UCSD-AML1 (cell line): Measurements from ENCODE around the gene GTSE1.
A peak's percentile ranks its signal among the peaks of the same experiment; 100 is the strongest.

Experiments
- DNase-seq: peaks from one replicate; lab custom pipeline; 2025; ENCODE audit not compliant: unreplicated experiment; lab: John Stamatoyannopoulos, UW

Gene GTSE1

DNA sequence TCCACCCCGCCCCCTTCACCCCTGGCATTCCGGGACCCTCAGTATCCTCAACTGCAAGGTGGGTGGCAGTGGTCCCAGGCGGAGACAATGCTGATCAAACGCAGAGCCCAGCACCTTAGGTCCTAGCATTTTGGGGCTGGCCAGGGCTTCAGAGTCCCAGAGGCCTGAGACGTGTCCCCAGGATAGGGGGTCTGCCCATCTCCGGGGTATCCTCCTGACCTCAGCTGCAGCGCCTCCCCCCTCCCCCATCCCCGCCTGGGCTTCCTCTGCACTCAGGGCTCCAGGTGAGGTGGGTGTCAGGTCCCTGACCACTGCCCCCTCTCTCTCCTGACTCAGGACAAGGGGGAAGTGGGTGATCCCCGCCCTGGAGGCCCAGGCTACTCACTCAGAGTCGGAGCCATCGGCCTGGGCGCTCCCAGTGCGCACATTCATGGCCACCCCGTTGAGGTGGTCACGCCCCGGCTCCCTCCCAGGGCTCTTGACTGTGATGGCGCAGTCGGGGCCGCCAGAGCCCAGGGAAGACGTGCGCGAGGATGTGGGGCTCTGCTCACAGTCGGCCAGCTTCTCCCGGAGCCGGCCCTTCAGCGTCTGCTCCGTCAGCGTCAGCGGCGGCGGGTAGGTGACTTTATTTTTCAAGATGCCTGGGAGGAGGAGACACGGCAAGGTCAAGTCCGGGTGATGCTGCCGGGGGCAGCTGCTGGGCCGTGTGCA lies 67.1 kb downstream of the GTSE1 start:
- no peak for DNase-seq

- no peak for DNase-seq
Measured at GRCh38 chr22:46364341-46365165, 67.9 kb downstream of the GTSE1 start.

GRCh38 chr22:46365166-46365624 lies 68.5 kb downstream of the GTSE1 start:
- DNase-seq: no peak

DNA sequence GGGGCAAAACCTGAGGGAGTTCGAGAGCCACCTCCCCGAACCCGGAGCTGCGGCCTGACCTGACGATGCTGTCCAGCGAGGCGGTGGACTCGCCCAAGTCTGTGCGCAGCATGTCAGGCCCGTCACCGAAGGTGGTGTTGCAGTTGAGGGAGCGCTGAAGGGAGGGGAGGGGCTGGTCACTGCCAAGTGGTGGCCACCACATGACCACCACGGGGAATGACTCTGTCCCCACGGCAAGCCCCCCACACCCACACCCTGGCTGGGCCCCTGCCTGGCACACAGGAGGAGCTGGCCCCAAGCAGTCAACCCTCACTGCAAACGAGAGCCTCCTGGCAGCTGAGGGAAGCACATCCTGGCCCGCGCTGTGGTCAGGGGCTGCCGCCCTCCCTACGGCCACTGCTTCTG lies 69.7 kb downstream of the GTSE1 start:
- DNase-seq: no peak

DNA sequence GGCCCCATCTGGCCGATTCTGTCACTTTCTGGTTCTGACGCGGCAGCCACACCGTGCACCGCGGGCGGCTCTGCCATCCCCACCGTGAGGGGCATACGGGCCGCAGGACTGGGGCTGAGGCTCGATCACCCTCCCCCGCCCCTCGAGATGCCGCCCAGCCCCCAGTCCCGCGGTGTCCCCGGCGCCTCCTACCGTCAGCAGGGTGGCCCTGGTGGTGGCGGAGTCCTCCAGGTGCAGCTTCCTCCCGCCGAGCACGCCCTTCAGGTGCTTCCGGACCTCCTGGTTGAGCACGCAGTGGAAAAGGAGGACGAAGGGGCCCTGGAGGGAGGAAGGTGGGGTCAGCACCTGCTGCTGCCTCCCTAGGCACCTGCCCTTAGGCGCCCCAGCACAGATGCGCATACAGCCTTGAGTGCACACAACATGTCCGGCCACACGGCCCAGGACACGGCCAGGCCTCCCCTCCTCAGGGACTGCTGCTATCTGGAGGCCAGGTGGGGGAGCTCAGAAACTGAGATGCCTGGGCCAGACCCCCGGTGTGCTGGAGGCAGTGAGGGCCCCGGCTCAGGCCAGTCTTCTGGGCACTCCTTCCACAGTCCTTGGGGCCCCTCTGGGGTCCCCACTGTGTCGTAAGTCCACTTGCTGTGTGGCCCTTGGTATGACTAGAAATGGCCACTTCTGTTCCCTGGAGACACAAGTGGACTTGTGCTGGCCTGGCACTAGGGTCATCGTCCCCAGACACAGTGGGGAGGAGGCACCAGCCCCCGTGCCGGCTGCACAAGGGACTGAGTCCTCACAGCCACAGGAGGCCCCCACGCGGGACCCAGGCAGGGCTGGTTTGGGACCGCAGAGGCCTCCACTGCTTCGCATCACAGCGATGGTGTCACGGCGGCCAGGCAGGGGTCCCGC lies 70.4 kb downstream of the GTSE1 start:
- DNase-seq: no peak

DNA sequence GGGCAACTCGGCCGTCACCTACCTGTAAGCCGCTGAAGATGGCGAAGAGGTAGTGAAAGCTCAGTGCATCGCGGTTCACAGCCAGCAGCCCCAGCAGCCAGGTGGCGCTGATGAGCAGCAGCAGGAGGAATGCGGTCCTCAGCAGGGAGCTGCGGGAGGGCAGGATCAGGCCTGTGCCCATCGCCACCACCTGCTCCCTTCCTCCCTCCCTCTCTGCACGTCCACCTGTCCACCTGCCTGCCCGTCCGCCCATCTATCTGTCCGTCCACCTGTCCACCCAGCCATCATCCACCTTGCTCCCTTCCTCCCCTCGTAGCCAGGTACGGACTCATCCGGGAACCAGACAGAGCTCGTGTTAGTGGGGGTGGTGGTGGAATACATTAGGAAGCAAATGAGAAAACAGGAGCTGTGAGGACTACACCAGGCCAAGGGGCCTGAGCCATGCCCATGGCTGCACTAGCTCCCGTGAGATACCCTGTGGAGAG lies 71.1 kb downstream of the GTSE1 start:
- DNase-seq: peak; percentile 69

- DNase-seq: no peak
Measured at GRCh38 chr22:46368422-46368821, 71.8 kb downstream of the GTSE1 start.

- DNase-seq: no peak
Measured at GRCh38 chr22:46368871-46369715, 72.4 kb downstream of the GTSE1 start.

- DNase-seq: no peak
Measured at GRCh38 chr22:46369716-46370583, 73.3 kb downstream of the GTSE1 start.

DNA sequence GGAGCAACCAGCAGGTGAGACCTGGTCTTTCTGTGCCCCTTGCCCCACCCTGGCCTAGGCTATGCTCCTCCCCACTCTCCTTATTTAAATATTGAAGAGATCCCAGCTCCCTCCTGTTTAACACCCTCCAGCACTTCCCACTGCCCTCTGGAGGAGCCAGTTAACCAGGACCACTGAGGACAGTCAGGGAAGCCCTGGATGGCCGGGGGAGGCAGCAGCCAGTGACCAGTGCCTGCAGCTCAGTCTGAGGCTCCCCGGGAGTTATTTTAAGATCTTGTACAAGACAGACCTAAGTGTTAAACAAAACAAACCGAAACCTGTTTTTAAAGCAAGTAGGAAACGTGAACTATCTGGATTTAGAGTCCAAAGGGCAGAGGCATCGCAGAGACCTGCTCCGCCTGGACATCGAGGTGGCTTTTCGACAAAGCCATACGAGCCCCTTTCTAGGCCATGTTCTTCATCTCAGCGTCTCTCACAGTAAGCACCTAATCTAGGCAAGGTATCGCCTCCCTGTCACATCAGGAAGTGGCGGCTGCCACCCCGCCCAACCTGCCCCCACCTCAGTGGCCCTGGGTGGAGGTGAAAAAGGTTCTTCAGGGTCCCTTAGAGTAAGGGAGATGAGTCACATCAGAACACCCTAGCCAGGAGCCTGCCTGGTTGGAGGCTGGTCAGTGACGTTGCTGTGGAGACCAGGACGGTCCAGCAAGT lies 74.1 kb downstream of the GTSE1 start:
- DNase-seq: no peak

- DNase-seq: no peak
Measured at GRCh38 chr22:46371623-46372226, 75.1 kb downstream of the GTSE1 start.

DNA sequence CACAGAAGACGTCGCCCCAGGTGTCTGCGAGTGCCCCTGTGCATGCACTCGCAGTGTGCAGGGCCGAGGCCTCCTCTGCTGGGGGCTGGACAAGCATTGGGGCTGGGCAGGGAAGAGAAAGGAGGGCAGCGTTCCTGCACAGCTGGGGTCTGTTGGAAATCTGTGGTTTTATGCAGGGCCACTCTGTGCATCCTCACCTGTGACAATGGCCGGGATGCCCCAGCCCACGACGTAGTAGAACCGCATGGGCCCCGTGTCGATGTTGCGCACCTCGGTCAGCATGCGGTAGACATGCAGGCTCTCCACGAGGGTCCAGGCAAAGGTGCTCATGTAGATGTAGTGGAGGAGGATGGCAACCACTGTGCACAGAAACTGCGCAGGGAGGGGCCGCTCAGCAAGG lies 76.0 kb downstream of the GTSE1 start:
- no peak for DNase-seq

DNA sequence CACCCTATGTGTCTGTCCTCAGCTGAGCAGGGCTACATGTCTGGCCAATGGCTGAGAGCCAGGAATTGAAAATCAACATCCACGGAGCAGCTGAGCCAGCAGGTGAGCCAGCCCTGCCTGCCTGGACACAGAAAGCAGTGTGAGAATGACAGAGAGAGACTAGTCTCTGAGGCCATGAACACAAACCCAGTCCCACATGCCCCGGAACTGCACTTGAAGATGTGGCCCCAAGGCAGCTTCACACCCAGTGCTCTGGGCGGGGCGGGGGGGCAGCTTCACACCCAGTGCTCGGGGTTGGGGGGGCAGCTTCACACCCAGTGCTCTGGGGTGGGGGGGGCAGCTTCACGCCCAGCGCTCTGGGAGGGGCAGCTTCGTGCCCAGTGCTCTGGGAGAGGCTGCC lies 76.5 kb downstream of the GTSE1 start:
- DNase-seq: no peak

- DNase-seq: peak; percentile 71
Measured at GRCh38 chr22:46373921-46374662, 77.4 kb downstream of the GTSE1 start.

DNA sequence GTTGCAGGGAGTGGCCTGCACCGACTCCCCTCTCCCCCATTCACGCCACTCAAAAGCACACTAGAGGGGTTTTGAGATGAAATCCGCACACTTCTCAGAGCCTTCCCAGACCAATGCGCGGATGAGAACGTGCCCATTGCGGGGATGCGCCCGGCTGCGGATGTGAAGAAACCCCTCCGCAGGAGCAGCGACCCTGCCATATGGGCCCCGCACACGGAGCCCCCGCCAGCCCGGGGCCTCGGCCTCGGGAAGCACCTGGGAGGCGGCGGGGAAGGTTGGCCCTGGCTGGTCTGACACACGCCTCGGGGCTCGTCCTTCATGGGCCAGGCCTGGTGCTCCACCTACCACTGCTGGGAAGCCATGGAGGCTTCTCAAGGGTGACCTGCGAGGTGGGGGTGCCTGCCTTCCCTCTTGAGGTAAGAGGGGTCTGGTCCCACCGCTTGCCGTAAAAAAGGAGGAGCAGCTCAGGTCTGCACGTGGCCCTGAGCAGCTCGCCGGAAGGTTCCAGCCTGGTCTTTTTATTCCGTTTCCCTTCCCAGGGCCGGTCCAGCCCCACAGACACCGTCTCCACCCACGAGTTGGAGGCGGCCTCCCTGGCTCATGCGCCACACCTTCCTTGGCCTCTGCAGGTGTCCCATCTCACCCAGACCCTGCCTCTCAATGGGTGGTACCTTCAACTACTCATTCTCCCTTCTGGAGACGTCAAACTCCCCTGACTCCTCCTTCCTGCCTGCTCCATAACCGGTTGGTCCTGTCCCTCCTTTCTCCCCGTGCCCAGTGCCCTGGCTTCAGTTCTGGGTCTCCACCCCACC lies 78.2 kb downstream of the GTSE1 start:
- no peak for DNase-seq

GRCh38 chr22:46376111-46376510 lies 79.4 kb downstream of the GTSE1 start:
- DNase-seq: no peak
